22Rv1 (cell line): ENCODE measurements around the gene VPS9D1.

Experiments
- H3K27ac ChIP-seq: fragments of 450-650 bp; 2 replicates; pipeline ENCODE4 v1.5.1; 2017
- ZFX ChIP-seq: fragments of 450-650 bp; IDR thresholded peaks from 2 replicates; pipeline ENCODE4 v1.6.1; 2017; ENCODE audit warnings: antibody characterized with exemption, borderline replicate concordance
- TF ChIP-seq, protein P1 (sequence below): fragments of 450-650 bp; IDR thresholded peaks from 2 replicates; pipeline ENCODE4 v1.5.1; 2017; ENCODE audit warnings: mild to moderate bottlenecking

The VPS9D1 gene

DNA sequence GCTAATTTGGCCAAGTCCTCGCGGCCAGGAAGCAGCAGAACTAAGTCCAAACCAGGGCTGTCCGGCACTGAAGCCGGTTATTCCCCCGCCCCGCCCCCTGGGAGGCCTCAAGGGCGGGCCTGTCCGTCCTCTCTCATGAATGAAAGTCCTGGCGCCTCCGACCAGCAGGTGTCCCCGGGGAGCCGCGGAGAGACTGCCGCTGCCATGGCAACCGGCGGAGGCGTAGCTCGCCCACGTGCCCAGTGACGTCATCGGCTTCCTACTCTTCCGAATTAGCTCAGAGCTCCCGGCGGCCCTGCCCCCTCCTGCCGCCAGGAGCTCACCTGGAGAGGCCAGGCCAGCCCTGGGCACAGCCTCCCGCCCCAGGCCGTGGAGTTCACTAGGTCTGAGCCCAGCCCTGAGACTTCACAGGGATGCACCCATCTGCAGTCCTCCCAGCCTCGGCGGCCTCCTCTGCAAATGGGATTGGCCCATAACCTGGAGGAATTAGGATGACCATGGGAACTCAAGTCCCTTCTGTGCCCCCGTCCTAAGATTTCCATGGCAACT, 20.5 kb downstream of the VPS9D1 start:
- H3K27ac ChIP-seq = peak overlapping the region; percentile 98
- TF ChIP-seq, protein P1, sequence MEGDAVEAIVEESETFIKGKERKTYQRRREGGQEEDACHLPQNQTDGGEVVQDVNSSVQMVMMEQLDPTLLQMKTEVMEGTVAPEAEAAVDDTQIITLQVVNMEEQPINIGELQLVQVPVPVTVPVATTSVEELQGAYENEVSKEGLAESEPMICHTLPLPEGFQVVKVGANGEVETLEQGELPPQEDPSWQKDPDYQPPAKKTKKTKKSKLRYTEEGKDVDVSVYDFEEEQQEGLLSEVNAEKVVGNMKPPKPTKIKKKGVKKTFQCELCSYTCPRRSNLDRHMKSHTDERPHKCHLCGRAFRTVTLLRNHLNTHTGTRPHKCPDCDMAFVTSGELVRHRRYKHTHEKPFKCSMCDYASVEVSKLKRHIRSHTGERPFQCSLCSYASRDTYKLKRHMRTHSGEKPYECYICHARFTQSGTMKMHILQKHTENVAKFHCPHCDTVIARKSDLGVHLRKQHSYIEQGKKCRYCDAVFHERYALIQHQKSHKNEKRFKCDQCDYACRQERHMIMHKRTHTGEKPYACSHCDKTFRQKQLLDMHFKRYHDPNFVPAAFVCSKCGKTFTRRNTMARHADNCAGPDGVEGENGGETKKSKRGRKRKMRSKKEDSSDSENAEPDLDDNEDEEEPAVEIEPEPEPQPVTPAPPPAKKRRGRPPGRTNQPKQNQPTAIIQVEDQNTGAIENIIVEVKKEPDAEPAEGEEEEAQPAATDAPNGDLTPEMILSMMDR = peak; percentile 81
- no peak for TF ChIP-seq ZFX

DNA sequence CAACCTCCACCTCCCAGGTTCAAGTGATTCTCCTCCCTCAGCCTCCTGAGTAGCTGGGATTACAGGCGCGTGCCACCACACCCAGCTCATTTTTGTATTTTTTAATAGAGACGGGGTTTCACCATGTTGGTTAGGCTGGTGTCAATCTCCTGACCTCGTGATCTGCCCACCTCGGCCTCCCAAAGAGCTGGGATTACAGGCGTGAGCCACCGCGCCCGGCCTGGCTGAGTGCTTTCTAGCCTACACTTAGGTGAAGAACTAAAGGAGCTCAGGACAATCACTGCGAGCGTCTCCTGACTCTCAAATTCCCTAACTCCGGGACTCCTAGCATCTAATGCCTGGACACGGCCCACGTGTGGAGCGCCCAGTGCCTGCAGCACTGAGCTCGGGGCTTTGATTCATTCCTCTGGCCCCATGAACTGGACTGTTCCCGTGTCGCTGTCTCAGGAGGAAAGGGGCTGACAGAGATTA, 21.0 kb downstream of the VPS9D1 start:
- peak overlapping the region; percentile 98 for H3K27ac ChIP-seq

DNA sequence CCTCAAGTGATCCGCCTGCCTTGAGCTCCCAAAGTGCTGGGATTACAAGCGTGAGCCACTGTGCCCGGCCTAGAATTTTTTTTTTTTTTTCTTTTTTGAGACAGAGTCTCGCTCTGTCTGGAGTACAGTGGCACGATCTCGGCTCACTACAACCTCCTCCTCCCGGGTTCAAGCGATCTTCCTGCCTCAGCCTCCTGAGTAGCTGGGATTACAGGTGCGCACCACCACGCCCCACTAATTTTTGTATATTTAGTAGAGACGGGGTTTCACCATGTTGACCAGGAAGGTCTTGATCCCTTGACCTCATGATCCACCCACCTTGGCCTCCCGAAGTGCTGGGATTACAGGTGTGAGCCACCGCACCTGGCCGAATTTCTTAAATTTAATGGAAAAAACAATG, 22.0 kb downstream of the VPS9D1 start:
- peak overlapping the region; percentile 98 for H3K27ac ChIP-seq

DNA sequence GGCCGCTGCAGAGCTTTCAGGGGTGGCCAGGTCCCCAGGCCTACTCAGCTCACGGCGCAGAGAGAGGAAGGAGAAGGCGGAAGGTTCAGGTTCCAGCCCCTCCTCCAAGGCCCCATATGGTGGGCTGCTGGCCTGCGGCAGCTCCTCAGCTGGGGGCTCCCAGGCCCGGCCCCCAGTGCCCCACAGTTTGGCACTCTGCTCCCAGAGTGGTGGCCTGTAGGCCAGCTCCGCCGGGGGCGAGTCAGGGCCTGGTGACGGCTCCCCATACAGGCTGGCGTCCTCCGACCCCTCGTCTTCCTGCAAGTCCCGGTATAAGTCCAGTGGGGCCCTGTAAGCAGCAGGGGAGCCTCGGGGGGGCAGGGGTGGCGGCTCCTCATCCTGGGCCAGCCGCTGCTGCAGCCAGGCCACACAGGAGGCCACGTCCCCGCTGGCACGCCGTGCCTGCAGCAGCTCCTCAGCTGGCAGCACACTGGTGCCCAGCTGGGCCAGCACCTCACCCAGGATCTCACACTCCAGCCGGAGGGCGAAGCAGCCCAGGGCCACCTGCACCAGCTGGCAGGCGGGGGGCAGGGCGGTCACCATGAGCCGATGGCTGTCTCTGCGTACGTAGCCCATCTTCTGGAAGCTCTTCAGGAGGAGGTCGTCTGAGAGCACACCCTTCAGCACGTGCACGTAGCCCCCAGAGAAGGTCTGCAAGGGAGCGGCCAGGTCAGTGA, 22.9 kb downstream of the VPS9D1 start:
- TF ChIP-seq, protein P1 = no peak
- TF ChIP-seq ZFX = no peak
- peak overlapping the region; percentile 98 for H3K27ac ChIP-seq

DNA sequence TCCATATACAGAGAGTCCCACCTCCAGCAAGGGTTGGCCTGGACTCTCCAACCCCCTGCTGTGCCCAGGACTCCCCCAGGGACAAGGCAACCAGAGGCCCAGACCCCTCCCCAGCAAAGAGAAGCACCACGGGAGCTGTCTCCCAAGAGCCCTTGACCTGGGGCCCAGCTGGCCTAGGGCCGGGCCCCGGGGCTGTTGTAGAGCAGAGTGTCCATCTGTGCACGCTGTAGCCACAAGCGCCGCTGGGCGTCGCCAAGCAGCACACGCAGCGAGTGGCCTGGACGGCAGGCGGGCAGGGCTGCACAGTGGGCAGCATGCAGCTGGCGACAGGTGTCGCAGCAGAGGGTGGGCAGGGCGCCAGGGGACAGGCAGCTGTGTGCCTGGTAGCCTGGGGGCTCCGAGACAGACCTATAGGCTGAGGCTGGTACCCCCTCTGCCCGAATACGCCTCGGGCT, 23.5 kb downstream of the VPS9D1 start:
- peak overlapping the region; percentile 98 for H3K27ac ChIP-seq
- TF ChIP-seq, protein P1 = no peak
- TF ChIP-seq ZFX = no peak

DNA sequence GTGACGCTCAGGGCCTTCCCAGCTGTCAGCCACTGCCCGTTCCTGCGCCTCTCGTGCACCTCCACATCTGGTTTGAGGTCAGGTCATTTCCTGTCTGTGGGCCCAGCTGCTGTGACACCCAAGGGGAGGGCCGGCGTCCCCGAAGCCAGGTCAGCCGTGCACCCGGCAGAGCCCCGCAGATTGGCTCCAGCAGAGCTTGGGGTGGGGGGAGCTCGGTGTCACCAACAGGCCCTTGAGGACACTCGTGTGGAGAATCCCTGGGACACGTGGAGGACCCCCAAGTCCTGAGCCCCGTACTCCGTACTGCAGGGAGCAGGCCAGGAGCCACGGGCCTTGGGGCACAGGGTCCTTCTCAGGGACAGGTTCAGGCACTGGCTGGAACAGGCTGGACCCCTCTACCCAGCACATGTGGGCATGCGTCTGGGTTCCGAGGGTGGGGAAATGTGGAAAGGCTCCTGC, 24.0 kb downstream of the VPS9D1 start:
- peak overlapping the region; percentile 98 for H3K27ac ChIP-seq
- TF ChIP-seq ZFX = no peak
- TF ChIP-seq, protein P1 = no peak

DNA sequence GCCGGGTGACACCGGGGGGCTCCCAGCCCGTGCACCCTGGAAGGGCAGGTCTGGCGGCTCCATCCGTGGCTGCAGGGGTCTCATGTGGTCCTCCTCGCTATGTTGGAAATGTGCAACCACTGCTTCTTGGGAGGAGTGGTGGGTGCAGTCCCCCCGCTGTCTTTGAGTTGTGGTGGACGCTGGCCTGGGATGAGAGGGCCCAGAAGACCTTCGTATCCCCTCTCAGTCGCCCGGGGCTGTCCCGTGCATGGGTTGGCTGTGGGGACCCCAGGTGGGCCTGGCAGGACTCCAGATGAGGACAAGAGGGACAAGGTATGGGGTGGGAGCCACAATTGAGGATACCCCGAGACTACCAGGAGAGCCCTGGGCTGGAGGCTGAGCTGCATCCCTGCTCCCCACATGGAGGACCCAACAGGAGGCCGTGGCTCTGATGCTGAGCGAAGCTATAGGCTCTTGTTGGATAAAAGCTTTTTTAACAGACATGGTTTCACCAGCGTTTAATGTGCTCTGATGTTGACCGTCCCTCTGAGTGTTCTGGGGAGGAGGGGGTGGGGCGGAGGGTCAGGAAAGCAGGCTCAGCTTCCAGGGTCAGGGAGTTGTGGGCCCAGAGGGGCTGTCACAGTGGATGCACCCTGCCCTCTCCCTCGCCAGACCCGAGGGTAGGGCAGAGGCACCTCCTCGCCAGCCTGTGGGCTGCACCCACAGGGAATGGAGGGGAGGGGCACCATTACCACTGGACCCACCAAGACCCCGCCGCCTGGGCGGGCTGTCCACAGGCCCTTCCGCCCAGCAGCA, 24.6 kb downstream of the VPS9D1 start:
- no peak for TF ChIP-seq ZFX

DNA sequence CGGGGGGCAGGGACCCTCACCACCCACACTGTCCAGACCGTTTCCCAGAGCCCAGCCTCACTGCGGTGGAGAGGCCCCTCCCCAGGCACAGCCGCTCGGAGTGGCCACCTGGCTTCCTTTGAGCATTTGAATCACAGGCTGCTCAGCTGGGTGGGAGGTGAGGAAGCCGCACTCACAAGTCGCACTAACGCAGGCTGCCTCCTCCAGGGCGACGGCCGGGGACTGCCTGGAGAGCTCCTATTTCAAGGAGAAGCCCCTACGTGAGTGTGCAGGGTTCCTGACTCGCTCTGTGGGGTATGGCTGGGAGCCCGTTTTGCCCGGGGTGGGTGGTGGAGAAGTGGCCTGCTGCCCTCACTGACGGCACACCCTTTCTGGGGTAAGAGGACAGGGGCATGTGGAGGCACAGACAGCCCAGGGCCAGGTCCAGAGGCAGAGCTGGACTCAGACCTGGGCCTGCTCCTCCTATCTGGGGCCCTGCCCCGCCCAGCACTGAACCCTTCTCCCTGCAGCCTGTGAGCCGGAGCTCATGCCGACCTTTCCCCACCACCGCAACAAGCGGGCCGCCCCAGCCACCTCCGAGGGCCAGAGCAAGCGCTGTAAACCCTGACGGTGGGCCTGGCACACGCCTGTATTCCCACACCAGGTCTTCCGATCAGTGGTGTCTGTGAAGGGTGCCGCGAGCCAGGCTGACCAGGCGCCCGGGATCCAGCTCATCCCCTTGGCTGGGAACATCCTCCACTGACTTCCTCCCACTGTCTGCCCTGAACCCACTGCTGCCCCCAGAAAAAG, 25.4 kb downstream of the VPS9D1 start:
- no peak for TF ChIP-seq ZFX
- TF ChIP-seq, protein P1 = no peak
- peak overlapping the region; percentile 98 for H3K27ac ChIP-seq

More for the DNA sequence above, 24.6 kb downstream of the VPS9D1 start:
- peak overlapping the region; percentile 98 for H3K27ac ChIP-seq

DNA sequence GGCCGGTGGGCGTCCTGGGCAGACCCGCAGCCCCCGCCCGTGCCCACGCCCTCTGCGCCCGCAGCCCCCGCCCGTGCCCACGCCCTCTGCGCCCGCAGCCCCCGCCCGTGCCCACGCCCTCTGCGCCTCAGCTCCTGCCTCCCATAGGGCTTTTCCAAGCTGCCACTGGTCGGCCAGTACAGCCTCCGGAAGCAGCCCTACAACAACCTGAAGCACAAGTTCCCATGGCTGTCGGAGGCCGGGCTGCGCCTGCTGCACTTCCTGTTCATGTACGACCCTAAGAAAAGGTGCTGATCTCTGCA, 26.0 kb downstream of the VPS9D1 start:
- peak overlapping the region; percentile 98 for H3K27ac ChIP-seq
